T-helper 2 cell treated with Interferon-gamma antibody and Interleukin-4, amounts not matched to agents 5 μg/mL and 100 μg/mL, for 36 hours (primary cell): ENCODE data around the gene MEG3.

Experiments
- DNase-seq: peaks from one replicate; pipeline ENCODE4 v3.0.0; 2021; ENCODE audit warnings: low spot score
- H3K27ac Mint-ChIP-seq: one replicate; pipeline ENCODE4 v1.8.0; 2021; ENCODE audit warnings: mild to moderate bottlenecking, mixed read lengths
- H3K27me3 Mint-ChIP-seq: one replicate; pipeline ENCODE4 v1.8.0; 2021; ENCODE audit warnings: low read depth, mixed read lengths
- H3K36me3 Mint-ChIP-seq: one replicate; pipeline ENCODE4 v1.8.0; 2021; ENCODE audit warnings: low read depth, mixed read lengths
- H3K4me1 Mint-ChIP-seq: one replicate; pipeline ENCODE4 v1.8.0; 2021; ENCODE audit warnings: low read depth, mixed read lengths
- H3K4me3 Mint-ChIP-seq: one replicate; pipeline ENCODE4 v1.8.0; 2022; ENCODE audit warnings: mild to moderate bottlenecking, moderate library complexity, mixed read lengths
- H3K9me3 Mint-ChIP-seq: one replicate; pipeline ENCODE4 v1.8.0; 2021; ENCODE audit warnings: mixed read lengths

MEG3 gene

GRCh38 chr14:100824901-100825712 lies 811 bp upstream of the MEG3 start:
- H3K27ac Mint-ChIP-seq = no peak overlapping the region
- no peak for DNase-seq
- peaks cover 1% of the 10 kb centered on the region for H3K36me3 Mint-ChIP-seq
- H3K9me3 Mint-ChIP-seq = peaks cover 9% of the 10 kb centered on the region
- H3K4me1 Mint-ChIP-seq = no peaks in the 10 kb centered on the region
- peaks cover 40% of the 10 kb centered on the region for H3K27me3 Mint-ChIP-seq
- no peak overlapping the region for H3K4me3 Mint-ChIP-seq

GRCh38 chr14:100826391-100827100 lies 628 bp downstream of the MEG3 start:
- no peak for DNase-seq
- Mint-ChIP-seq H3K4me1 (no peaks in the 10 kb centered on the region), H3K27me3 (peaks cover 40% of the 10 kb centered on the region), H3K36me3 (peaks cover 1% of the 10 kb centered on the region), H3K27ac (no peak overlapping the region), H3K9me3 (peaks cover 9% of the 10 kb centered on the region), H3K4me3 (no peak overlapping the region)

GRCh38 chr14:100827101-100828021 lies 1.4 kb downstream of the MEG3 start:
- no peak for DNase-seq
- Mint-ChIP-seq H3K9me3 (peaks cover 9% of the 10 kb centered on the region), H3K27me3 (peaks cover 39% of the 10 kb centered on the region), H3K4me1 (no peaks in the 10 kb centered on the region), H3K36me3 (peaks cover 1% of the 10 kb centered on the region), H3K27ac (no peak overlapping the region), H3K4me3 (no peak overlapping the region)

- Mint-ChIP-seq H3K4me1 (no peaks in the 10 kb centered on the region), H3K4me3 (no peak overlapping the region), H3K27me3 (peaks cover 36% of the 10 kb centered on the region), H3K36me3 (peaks cover 1% of the 10 kb centered on the region), H3K27ac (no peak overlapping the region), H3K9me3 (peaks cover 9% of the 10 kb centered on the region)
- no peak for DNase-seq
These were observed 2.3 kb downstream of the MEG3 start for GRCh38 chr14:100828031-100828769.

DNA sequence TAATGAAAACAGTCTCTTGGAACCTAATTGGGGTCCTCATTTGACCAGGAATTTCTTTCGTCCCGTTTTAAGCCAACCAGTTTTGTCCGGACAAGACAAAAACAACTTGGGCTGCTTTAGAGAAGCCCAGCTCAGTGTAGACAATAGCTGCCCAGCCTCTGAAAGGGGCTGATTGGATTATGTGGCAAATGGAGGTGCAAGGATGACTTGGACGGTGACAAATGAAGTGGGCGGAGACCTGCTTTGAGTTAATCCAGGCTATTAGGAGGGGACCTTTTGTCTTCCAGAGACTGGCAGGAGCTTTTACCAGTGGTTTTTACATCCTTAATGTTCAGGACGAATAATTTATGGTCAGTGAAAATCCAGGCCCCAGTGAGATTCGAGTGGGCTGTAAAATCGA lies 4.8 kb downstream of the MEG3 start:
- DNase-seq = no peak
- no peak overlapping the region for H3K27ac Mint-ChIP-seq
- peaks cover 20% of the 10 kb centered on the region for H3K27me3 Mint-ChIP-seq
- no peak overlapping the region for H3K4me3 Mint-ChIP-seq
- peaks cover 9% of the 10 kb centered on the region for H3K9me3 Mint-ChIP-seq
- peaks cover 1% of the 10 kb centered on the region for H3K36me3 Mint-ChIP-seq
- H3K4me1 Mint-ChIP-seq = no peaks in the 10 kb centered on the region

DNA sequence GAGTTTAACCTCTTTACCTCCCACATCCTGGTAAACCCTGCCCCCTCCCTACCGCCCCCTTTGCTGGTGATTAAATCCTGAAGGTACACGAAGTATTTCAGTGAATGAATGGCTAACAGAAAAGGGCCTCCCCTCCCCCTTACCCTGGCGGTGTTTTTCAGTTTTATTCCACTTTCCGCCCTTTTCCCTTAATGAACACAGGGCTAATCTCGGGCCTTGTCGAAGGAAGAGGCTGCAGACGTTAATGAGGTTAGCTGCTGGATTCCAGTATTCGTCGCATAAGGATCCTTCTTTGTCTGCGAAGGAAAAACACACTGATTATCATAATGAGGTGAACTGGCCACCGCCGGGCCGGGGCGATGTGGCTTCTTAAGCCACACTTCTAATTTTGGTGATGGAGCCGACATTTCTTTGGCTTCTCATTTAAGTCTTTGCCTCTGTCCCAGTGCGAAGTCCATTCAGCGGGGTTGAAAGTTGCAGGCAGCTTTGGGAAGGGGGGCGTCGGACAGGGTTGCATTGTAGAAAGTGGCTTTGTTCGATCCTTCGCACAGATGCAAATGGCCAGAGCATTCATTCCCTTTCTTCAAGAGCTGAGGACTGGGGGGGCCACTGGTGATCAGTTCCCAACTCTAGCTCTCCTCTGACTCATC lies 6.5 kb downstream of the MEG3 start:
- H3K9me3 Mint-ChIP-seq = peaks cover 6% of the 10 kb centered on the region
- peaks cover 6% of the 10 kb centered on the region for H3K27me3 Mint-ChIP-seq
- no peak overlapping the region for H3K27ac Mint-ChIP-seq
- H3K4me3 Mint-ChIP-seq = no peak overlapping the region
- peaks cover 1% of the 10 kb centered on the region for H3K36me3 Mint-ChIP-seq
- DNase-seq = no peak
- no peaks in the 10 kb centered on the region for H3K4me1 Mint-ChIP-seq

- no peak for DNase-seq
- Mint-ChIP-seq H3K36me3 (no peaks in the 10 kb centered on the region), H3K4me1 (no peaks in the 10 kb centered on the region), H3K27ac (no peak overlapping the region), H3K4me3 (no peak overlapping the region), H3K27me3 (no peaks in the 10 kb centered on the region), H3K9me3 (no peaks in the 10 kb centered on the region)
These were observed 8.3 kb downstream of the MEG3 start for GRCh38 chr14:100834082-100834793.

GRCh38 chr14:100834794-100835547 lies 9.1 kb downstream of the MEG3 start:
- H3K4me3 Mint-ChIP-seq = no peak overlapping the region
- H3K9me3 Mint-ChIP-seq = no peaks in the 10 kb centered on the region
- no peaks in the 10 kb centered on the region for H3K27me3 Mint-ChIP-seq
- no peak overlapping the region for H3K27ac Mint-ChIP-seq
- H3K4me1 Mint-ChIP-seq = no peaks in the 10 kb centered on the region
- no peaks in the 10 kb centered on the region for H3K36me3 Mint-ChIP-seq
- no peak for DNase-seq

GRCh38 chr14:100835548-100836310 lies 9.8 kb downstream of the MEG3 start:
- Mint-ChIP-seq H3K36me3 (no peaks in the 10 kb centered on the region), H3K27me3 (no peaks in the 10 kb centered on the region), H3K4me1 (no peaks in the 10 kb centered on the region), H3K27ac (no peak overlapping the region), H3K9me3 (no peaks in the 10 kb centered on the region), H3K4me3 (no peak overlapping the region)
- DNase-seq = no peak

DNA sequence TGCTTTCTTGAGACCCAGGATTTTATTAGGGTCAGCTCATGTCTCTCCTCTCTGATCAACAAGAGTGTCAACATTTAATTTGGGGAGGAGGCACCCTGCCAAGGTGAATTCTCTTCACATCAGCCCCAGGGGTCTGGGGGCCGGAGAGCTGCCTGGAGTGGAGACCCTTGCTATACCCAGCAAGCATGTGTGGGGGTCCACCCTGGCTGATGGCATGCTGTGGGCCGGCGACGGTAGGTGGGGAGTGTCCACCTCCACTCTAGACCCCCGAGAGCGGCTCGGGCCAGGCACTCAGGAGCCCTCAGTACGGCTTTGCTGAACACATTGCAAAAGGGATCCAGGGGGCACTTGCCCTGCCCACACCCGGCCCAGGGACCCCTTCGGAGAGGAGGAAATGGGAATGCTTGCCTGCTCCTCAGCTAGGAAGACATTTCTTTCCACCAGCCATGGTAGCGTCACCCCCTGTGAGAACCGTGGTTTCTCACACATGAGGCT lies 10.4 kb downstream of the MEG3 start:
- Mint-ChIP-seq H3K9me3 (no peaks in the 10 kb centered on the region), H3K27me3 (no peaks in the 10 kb centered on the region), H3K4me3 (no peak overlapping the region), H3K4me1 (no peaks in the 10 kb centered on the region), H3K27ac (no peak overlapping the region), H3K36me3 (no peaks in the 10 kb centered on the region)
- no peak for DNase-seq

DNA sequence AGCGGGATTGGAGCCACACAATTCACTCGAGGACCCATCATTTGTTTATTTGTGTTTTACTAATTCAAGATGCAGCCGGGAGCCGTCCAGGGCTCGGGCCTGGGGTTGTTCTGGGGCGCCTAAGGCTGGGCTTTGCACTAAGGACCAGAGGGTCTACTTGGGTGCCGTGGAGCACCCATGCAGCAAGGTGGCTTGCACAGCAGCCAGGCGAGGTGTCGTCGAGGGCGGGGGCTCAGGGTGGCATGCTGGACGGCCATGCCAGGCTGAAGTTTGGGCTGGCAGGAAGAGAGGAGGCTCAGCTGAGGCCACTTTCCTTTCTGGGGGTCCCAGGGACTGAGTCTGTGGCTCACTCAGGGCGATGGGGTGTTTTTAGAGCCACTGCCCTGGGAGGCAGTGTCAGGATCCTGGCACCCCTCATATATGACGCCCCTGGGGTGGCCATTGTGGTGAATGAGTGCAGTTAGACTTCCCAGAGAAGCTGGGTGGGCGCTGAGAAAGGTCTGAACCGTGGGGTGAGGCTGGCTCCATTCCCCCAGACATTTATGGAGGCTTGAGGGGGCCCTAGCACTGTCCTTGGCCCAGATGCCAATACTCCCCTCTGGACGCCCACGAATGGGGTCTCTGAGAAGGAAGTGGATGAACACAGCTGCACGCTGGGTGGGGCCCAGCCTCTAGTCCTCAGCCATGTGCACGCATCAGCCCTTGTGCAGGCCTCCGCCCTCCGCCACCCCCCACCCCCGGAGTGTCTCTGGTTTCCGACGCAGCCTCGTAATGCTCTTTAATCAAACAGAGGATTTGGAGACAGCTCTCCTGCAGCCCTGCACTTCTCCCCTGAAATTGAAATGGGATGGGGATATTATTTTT lies 11.3 kb downstream of the MEG3 start:
- Mint-ChIP-seq H3K9me3 (no peaks in the 10 kb centered on the region), H3K36me3 (no peaks in the 10 kb centered on the region), H3K4me1 (no peaks in the 10 kb centered on the region), H3K27ac (no peak overlapping the region), H3K27me3 (no peaks in the 10 kb centered on the region), H3K4me3 (no peak overlapping the region)
- no peak for DNase-seq
